Spleen (tissue), 7 donors: ENCODE results near the gene VKORC1L1.

Experiments
- POLR2AphosphoS5 ChIP-seq, 3 donors: sonication (generic); formaldehyde crosslinking; IDR thresholded peaks; one replicate each; pipeline ENCODE4 v1.5.1; 2017; ENCODE audit warnings: antibody characterized with exemption in 3 of 3
- TF ChIP-seq, protein P1 (sequence below), 11 experiments: fragments of 200-600 bp in 7 of 11; fragments of 450-650 bp in 4 of 11; sonication (generic) in 4 of 11; IDR thresholded peaks in 8 of 11; conservative IDR thresholded peaks in 3 of 11; 1 replicate in 7 of 11; 2 replicates in 4 of 11; pipeline versions ENCODE4 v1.4.0 to v1.8.0; 2016 to 2021; ENCODE audit warnings: antibody characterized with exemption in 11 of 11, inconsistent platforms in 4 of 11, mild to moderate bottlenecking in 1 of 11
- donor health status: DM: no; HTN: no; CAD: no; lungs with moderate emphysema.
- donor health status: DM: no; HTN: no; CAD: no.
- donor health status: DM: no; HTN: no; CAD: no.

DNA sequence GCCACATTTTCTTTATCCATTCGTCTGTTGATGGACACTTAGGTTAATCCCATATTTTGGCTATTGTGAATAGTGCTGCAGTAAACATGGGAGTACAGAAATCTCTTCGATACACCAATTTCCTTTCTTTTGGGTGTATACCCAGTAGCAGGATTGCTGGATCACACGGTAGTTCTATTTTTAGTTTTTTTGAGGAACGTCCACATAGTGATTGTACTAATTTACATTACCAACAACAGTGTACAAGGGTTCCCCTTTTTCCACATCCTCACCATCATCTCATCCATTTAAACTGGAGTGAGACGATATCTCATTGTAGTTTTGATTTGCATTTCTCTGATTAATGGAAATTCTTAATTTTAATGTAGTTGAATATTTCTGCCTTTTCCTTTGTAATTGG, 19.3 kb downstream of the VKORC1L1 start:
- TF ChIP-seq, protein P1, sequence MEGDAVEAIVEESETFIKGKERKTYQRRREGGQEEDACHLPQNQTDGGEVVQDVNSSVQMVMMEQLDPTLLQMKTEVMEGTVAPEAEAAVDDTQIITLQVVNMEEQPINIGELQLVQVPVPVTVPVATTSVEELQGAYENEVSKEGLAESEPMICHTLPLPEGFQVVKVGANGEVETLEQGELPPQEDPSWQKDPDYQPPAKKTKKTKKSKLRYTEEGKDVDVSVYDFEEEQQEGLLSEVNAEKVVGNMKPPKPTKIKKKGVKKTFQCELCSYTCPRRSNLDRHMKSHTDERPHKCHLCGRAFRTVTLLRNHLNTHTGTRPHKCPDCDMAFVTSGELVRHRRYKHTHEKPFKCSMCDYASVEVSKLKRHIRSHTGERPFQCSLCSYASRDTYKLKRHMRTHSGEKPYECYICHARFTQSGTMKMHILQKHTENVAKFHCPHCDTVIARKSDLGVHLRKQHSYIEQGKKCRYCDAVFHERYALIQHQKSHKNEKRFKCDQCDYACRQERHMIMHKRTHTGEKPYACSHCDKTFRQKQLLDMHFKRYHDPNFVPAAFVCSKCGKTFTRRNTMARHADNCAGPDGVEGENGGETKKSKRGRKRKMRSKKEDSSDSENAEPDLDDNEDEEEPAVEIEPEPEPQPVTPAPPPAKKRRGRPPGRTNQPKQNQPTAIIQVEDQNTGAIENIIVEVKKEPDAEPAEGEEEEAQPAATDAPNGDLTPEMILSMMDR (IDR thresholded peaks at IDR 0.05 in 8 of 11, conservative IDR thresholded peaks at IDR 0.05 in 3 of 11), result no peak
- no peak for TF ChIP-seq POLR2AphosphoS5 (IDR thresholded peaks at IDR 0.05)
